HG02678 (cell line): ENCODE results near the gene SLC38A9.
"Not testable (repeated sequence)": the region's sequence is repeated elsewhere in the genome, so short reads cannot be mapped to it uniquely, and the experiment has no call there.

Source experiments
- ATAC-seq: cut with Tn5 transposase; IDR thresholded peaks from one replicate; pipeline ENCODE4 v1.9.1; 2021; ENCODE audit warnings: mild to moderate bottlenecking, moderate library complexity; ENCODE audit not compliant: unreplicated experiment

SLC38A9 gene

DNA sequence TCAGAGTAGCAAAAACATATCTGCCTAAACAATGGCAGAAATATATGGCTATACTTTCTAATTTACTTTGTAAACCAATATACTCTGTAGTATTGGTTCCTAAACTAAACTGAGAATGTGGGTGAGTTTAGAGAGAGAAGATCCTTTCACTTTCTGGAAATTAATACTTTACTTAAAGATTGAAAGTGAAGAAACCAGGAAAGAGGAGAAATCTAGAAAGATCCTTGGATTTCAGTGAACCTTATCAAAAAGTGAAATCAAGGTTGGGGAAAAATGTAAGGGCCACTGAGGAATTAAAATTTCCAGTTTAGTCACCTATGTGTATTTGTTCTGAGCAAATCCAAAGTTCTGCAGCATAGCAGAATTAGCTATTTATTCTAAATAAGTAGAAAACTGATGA, 5.9 kb downstream of the SLC38A9 start:
- no peak for ATAC-seq

DNA sequence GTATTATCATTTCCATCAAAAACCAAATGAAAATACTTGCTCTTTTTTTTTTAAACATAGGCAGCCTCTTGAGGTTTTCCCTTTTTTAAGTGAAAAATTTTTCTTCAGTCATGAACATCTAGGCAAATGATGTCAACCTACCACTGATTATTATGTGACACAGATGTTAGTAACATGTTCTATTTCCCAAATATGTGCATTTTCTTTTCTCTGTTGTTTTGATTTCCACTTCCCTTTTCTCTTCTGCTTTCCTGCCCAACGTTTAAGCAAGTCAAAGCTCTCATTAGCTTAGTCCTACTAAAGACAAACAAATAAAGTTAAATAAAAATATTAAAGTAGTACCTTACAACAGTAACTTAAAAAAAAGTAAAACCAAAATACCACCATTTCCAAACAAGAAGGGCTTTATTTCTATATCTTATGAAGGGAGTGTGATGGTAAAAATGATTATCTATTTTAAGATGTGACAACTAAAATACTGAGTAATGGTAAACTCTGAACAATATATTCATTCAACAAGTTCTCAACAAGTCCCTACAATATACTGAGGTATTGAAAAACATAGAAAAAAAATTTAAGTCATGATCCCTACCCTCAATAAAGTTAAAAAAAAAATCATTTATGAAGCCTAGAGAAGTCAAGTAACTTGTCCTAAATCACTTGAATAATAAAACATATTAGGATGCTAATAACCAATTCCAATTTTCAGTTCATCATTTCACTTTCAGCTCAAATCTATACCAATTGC, 9.4 kb downstream of the SLC38A9 start:
- peak; percentile 50 for ATAC-seq

DNA sequence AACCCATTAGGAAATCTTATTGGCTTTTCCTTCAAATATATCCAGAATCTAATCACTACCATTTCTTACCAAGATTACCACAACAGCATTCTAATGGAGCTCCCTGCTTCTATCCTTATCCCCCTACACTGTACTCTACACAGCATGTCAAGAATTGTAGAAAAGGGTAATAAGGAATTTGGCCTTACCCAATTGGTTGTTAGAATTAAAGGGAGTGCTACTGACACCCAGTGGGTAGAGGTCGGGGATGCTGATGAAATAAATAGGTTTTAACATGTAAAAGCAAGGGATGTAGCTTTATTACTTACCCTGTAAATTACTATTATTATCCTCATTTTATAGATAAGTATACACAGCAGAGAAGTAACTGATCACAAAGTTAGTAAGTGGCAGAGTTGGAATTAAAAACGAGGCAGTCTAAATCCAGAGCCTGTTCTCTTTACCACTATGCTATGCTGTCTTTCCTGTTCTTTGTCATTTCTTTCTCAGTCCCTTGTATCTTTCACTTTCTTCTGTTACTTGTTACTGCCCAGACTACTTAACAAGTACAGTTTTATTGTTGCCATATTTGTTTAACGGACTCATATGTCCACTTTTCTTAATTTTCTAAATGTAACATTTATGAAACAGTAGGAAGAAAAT, 10.5 kb downstream of the SLC38A9 start:
- ATAC-seq = no peak

DNA sequence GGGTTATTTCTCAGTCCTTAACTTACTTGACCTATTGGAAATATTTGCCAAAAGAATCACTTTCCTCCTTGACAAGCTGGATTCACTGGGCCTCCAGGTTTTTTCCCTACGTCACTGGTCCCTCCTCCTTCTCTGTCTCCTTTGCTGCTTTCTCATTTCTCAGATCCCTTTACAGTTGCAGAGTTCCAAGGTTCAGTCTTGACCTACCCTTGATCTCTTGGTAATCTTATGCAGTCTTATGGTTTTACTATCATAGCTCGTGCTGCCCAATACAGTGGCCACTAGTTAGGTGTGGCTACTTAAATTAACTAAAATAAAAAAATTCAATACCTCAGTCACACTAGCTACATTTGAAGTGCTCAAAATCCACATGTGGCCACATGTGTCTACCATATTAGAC, 11.4 kb downstream of the SLC38A9 start:
- no peak for ATAC-seq

DNA sequence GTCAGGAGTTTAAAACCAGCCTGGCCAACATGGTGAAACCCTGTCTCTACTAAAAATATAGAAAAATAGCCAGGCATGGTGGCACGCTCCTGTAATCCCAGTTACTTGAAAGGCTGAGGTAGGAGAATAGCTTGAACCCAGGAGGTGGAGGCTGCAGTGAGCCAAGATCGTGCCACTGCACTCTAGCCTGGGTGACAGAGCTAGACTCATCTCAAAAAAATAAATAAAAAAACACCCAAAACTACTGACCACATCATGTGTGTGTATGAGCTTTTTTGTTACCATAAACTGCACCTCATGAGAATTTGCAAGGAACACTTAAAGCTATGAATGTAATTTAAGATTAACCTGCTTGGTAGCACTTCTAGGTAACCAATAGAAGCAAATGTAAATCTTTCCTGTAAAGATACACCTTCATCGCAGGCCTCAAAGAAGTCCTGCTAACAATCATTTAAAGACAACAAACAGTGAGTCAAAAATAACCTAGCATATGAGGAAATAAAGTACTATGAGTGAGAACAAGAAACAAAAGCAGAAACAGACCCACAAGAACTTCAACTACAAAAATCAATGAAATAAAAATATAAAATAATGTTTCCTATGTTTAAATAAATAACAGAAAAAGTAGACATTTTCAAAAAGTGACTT, 13.0 kb downstream of the SLC38A9 start:
- ATAC-seq = no peak

DNA sequence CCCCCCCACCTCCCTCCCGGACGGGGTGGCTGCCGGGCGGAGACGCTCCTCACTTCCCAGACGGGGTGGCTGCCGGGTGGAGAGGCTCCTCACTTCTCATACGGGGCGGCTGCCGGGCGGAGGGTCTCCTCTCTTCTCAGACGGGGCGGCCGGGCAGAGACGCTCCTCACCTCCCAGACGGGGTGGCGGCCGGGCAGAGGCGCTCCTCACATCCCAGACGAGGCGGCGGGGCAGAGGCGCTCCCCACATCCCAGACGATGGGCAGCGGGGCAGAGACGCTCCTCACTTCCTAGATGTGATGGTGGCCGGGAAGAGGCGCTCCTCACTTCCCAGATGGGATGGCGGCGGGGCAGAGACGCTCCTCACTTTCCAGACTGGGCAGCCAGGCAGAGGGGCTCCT, 15.4 kb downstream of the SLC38A9 start:
- not testable (repeated sequence) for ATAC-seq

DNA sequence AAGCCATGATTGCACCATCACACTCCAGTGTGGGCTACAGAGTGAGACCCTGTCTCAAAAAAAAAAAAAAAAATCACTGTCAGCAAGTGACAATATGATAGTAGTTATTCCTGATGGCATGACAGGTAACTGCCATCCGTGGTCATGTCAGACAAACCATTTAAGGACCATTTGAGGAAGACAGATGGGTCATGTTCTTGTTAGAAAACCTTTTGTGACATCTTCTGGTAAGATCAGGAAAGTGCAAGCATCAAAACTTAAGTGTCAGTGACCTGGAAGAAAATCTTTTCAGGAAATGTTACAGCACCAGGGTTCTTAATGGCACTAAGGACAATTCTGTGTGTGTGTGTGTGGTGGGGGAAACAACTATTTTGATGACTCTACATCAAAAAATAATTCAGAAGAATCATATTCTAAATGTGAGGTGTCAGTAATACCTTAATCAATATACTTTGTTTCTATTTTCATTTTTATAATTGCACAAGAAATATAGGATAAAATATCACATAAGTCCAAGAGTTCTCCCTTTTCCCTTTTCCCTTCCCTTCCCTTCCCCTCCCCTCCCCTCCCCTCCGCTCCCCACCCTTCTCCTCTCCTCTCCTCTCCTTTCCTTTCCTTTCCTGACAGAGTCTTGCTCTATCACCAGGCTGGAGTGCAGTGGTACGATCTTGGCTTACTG, 17.8 kb downstream of the SLC38A9 start:
- ATAC-seq = no peak

DNA sequence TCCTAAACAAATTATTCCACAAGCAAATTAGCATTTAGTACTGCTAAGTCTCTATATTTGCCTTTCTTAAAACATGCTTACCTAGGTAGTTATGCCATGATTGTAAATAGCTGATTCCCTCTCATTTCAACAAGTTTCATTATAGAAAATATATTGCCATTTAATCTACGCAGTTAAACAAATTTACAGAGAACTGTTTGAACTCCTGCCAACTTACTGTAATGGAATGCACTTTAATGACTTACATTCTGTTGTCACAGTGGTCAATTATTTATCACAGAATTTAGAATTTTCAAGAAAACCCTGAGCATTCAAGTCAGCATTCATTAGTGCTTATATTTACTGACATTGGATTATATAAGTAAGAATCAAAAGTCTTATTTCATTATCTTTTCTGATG, 19.6 kb downstream of the SLC38A9 start:
- no peak for ATAC-seq

DNA sequence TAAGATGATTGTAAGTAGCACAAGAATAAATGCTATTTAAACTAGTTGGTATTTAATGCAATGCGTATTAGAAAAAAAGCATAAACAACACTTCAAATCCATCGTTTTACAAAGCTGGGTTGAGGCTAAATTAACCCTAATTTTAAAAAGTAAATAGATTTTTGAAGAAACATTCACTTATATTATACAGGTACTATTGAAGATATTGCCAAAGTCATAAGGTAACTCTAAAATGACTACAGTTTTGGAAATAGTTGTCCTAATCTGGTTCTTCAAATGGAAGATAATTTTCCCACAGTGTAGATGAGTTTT, 20.1 kb downstream of the SLC38A9 start:
- no peak for ATAC-seq

DNA sequence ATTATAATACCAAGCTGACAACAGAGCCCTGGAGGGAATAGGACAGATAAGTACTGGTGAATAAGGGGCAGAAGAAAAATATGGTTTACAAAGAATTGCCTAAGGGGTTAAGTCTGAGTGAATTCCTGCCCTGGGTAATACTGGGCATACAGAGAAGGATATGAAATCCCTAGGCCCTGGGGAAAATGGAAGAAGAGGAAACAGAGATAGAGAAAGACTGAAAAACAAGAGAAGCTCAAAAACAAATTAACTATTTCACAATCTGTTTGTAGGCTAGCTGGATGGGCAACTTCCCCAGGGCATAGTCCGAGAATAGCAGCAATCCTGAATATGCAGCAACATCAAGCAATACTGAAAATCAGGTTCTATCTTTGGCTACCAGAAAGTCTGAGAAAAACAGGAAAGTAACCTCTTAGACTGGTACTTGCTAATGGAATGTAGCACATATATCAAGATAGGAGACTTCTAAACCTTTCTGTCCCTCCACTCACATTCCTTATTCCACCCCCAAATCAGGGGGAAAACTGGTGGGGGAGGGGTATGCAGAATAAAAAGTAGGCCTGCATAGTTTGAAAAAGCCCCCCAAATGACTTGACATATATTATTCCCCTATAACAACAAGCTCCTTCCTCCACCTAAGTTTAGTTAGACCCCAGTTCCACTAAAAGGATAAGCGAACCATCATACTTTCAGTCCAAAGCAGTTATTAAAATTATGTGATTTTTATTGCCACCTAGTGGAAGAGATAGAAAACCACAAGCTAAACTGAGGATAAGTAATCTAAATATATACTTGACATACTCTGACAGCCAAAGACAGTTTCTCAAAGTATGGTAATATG, 20.6 kb downstream of the SLC38A9 start:
- no peak for ATAC-seq

DNA sequence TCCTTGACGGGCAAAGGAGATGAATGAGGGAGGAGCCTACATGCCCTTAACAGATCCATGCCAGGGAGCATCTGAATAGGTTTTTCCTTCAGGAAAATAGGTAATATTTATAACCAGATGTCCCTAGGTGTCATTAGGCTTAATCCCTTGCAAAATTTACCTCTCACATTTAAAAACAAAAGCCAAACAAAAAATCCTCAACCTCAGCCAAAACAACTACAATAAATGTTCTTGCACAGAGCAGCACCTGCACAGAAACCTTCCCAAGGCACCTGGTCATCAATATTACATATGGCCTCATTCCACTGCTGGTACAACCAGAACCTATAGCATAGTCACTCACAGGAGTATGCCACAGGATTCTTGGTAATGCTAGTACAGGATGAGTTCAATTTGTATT, 30.1 kb downstream of the SLC38A9 start:
- ATAC-seq = no peak

DNA sequence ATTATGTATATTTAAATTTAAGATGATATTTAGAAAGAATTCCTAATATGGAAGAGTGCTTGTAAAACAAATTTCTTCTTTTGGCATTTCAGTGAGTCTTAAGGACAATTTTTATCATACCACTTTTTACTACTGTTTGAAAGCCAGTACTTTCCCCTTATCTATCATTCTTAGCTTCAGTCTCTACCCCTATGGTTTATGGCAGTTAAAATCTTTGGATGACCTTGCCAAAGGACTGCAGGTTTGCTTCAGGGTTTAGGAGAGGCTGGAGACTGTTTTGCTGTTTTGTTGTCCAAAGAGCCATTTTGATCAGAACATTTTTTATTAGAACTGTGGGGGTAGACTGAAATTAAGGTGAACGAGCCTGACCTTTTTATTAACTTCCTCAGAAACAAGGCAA, 30.8 kb downstream of the SLC38A9 start:
- no peak for ATAC-seq

DNA sequence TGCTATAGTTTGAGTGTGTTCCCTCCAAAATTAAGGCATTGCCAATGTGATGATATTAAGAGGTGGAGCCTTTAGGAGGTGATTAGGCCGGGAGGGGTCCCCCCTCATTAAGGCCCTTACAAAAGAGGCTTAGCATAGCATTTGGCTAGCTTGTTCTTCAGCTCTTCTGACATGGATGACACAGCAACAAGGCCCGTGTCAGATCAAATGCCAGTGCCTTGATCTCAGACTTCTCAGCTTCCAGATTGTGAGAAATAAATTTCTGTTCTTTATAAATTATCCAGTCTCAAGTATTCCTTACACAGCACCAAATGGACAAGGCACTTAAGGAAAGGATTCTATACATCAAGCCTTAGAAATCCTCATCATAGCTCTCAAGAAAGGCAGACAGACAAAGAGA, 31.8 kb downstream of the SLC38A9 start:
- ATAC-seq = no peak

DNA sequence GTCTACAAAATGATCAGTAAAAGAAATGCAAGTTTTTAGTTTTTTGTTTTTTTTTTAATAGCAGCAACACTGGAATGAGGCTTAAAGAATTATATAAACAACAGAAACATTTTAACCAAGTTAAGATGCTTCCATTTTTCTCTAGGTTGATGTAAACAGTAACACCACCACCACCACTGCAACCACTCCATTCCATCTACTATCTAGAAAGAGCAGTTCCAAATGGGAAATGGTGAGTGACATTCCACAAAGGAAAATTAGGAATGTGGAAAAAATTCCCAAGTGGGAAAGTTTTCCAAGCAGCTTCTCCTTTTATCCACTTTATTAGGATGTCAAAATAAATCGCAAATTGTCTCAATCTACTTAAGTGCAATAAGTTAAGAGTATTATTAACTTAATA, 32.6 kb downstream of the SLC38A9 start:
- ATAC-seq = no peak

DNA sequence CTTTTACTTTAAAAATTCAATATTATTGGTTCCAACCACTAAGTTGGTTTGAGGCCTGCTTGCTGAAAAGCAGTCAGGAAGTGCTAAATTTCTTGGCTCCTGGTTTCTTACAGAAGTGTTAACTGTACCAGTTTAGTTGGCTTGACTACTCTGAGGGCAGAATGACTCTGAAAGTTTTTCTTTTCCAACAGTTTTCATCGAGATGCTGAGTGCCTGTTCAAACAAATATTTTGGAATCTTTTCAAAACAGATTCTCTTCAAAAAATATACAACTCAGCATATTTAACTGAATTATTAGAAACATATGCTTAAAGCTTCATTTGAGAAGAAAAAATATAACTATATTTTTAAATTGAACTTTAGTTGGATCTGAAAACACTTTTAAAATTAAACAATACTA, 37.0 kb downstream of the SLC38A9 start:
- no peak for ATAC-seq

DNA sequence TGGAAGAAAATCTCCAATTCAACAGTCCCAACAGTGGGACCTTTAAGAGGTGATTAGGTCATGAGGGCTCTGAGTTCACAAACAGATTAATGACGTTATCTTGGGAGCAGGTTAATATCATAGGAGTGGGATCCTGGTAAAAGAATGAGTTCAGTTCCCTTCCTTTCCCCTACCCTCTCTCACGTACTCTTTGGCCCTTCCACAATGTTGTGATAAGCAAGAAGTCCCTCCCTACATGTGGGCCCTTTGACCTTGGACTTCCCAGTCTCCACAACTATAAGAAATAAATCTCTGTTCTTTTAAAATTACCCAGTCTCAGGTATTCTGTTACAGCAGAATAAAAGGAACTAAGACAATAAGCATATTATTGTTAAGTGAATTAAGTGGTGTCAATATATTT, 37.8 kb downstream of the SLC38A9 start:
- no peak for ATAC-seq

DNA sequence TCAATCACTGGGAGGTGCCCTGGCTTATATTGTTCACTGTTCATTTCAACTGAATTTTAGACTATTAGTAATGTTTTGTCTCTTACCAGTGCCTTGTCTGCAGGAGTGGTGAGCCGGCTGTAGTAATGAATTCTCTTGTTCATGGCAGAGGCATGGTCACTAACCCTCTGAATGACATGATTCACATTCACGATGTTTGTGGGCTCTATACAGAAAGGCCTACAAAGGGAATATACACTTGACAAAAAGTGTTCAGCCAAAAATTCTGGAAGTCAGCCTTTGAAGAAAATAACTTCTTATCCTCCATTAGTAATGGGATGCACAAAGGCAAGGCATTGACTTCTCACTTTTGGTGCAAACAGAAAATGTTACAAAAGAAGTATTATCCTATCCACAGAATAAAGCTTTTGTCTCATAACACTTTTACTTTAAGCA, 39.6 kb downstream of the SLC38A9 start:
- ATAC-seq = no peak

DNA sequence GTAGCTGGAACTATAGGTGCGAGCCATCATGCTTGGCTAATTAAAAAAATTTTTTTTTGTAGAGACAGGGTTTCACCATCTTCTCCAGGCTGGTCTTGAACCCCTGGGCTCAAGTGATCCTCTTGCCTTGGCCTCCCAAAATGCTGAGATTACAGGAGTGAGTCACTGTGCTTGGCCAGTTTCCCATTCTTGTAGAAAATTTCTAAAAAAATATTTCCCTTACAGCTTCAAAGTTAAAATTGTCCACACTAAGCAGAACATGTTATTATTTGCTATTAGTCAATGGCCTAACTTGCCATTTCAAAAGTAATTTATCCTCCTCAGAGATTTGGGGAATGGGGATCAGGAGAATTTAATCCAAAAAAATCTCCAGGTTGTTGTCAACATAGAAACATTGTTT, 40.1 kb downstream of the SLC38A9 start:
- no peak for ATAC-seq

DNA sequence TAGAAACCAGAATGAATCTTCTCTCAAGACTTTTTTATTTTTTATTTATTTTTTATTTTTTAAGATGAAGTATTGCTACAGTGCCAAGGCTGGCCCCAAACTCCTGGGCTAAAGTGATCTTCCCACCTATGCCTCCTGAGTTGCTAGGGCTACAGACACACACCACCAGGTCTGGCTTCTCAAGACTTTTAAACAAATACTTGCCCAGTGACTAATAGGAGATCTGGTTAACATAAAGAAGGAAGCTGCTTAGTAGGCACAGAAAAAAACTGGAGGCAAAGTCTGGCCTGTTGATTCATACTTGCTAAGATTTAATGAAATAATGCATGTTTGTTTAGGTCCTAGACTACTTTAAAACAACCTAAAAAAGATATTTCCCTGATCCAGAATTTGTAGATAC, 43.8 kb downstream of the SLC38A9 start:
- ATAC-seq = no peak

DNA sequence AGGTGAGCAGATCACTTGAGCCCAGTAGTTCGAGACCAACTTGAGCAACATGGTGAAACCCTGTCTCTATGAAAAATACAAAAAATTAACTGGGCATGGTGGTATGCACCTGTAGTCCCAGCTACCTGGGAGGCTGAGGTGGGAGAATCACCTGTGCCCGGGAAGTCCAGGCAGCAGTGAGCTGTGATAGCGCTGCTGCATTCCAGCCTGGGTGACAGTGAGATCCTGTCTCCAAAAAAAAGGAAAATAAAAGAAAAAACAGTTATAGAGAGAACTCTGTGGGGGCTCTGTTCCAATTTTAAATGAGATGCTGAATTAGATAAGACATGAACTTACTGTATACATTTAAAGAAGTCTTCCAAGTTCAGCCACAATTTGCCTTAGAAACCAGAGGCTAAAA, 44.2 kb downstream of the SLC38A9 start:
- ATAC-seq = no peak

DNA sequence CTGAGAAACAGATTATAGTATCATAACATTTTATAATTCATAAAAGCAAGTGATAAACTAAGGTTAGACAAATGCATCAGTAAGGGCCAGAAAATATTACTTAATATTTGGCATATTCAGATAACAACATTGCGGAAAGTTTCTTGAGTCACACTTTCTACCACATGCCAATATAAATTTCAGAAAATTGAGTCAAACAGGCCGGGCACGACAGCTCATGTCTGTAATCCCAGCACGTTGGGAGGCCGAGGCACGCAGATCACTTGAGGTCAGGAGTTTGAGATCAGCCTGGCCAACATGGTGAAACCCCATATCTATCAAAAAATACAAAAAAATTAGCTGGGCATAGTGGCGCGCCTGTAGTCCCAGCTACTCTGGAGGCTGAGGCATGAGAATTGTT, 47.1 kb downstream of the SLC38A9 start:
- no peak for ATAC-seq
